Activated CD4-positive, alpha-beta T cell treated with anti-CD3 and anti-CD28 coated beads for 36 hours (primary cell): ENCODE results near the gene PLEKHG4B. TPM values are rescaled to one million over a fixed set of nuclear protein-coding genes. Genes with fewer than 3 reads are reported as not detected.
"Not testable (repeated sequence)": the region's sequence is repeated elsewhere in the genome, so short reads cannot be mapped to it uniquely, and the experiment has no call there.

ENCODE experiments used
- ATAC-seq: fragments of 200-7000 bp; cut with Tn5 transposase; one replicate; pipeline ENCODE4 v1.10.0; 2021; ENCODE audit warnings: mild to moderate bottlenecking, moderate library complexity
- CTCF ChIA-PET: fragments of 350-600 bp; sonication (Branson Sonifier 250); formaldehyde crosslinking; loops from one replicate; lab custom pipeline; 2021; ENCODE audit warnings: antibody characterized with exemption; lab: Charles Lee
- POLR2A ChIA-PET: fragments of 350-600 bp; sonication (Branson Sonifier 250); formaldehyde crosslinking; loops from one replicate; lab custom pipeline; 2021; ENCODE audit warnings: antibody characterized with exemption, inconsistent platforms; lab: Charles Lee
- DNase-seq: peaks from one replicate; pipeline ENCODE4 v3.0.0-alpha.2; 2020
- H3K27ac Mint-ChIP-seq: one replicate; pipeline ENCODE4 v1.8.0; 2021; ENCODE audit warnings: mixed read lengths
- H3K27me3 Mint-ChIP-seq: one replicate; pipeline ENCODE4 v1.8.0; 2021; ENCODE audit warnings: mixed read lengths
- H3K36me3 Mint-ChIP-seq: one replicate; pipeline ENCODE4 v1.8.0; 2021; ENCODE audit warnings: low read depth, mixed read lengths
- H3K4me1 Mint-ChIP-seq: one replicate; pipeline ENCODE4 v1.8.0; 2021; ENCODE audit warnings: mixed read lengths
- H3K4me3 Mint-ChIP-seq: one replicate; pipeline ENCODE4 v1.8.0; 2021; ENCODE audit warnings: mild to moderate bottlenecking, moderate library complexity, mixed read lengths
- H3K9me3 Mint-ChIP-seq: one replicate; pipeline ENCODE4 v1.8.0; 2021; ENCODE audit warnings: low read depth, mixed read lengths
- intact Hi-C, 2 experiments: fragments of 100-400 bp; cut with DNase I in 1 of 2; cut with micrococcal nuclease in 1 of 2; formaldehyde crosslinking; loops; one replicate each; pipeline versions ENCODE4 v1.14.2 to v1.15.1; 2022 to 2024; cut with DNase I, micrococcal nuclease
- total RNA-seq, 2 experiments: library from RNA; stranded (reverse); gene quantifications; one replicate each; pipeline ENCODE4 v1.2.3, GENCODE V29; 2021

PLEKHG4B gene
- total RNA-seq, 2 experiments from 2014 or later, result 0.23 to 0.25 TPM

DNA sequence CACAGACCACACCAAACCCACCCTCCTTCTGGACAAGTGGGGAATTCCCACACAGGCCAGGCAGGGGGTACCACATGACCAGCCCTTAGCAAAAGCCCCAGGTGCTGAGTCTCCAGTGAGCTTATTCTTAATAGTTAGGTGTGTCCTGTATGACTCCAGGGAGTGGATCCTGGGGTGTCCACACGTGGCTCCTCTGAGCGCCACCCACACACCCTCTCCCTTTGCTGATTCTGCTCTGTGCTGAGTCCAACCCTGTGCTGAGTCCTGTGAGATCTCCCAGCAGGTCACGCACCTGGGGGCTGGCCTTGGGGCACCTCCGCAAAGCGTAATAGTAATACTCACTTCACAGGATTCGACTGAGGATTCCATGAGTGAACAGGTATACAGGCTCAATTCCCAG, 112.0 kb downstream of the PLEKHG4B start:
- peaks cover 5% of the 10 kb centered on the region for H3K4me1 Mint-ChIP-seq
- peaks cover 14% of the 10 kb centered on the region for H3K36me3 Mint-ChIP-seq
- ChIA-PET POLR2A (no interaction called here), CTCF (interaction anchor here (0.6 kb wide), 1 partner anchor 35 kb away, joined by 5 read pairs; no protein-coding TSS in a partner anchor)
- ATAC-seq, result no peak
- no peak for DNase-seq
- no peak overlapping the region for H3K27ac Mint-ChIP-seq
- H3K9me3 Mint-ChIP-seq, result no peaks in the 10 kb centered on the region
- no peak overlapping the region for H3K4me3 Mint-ChIP-seq
- intact Hi-C loops, result no loop called here
- H3K27me3 Mint-ChIP-seq, result no peaks in the 10 kb centered on the region

DNA sequence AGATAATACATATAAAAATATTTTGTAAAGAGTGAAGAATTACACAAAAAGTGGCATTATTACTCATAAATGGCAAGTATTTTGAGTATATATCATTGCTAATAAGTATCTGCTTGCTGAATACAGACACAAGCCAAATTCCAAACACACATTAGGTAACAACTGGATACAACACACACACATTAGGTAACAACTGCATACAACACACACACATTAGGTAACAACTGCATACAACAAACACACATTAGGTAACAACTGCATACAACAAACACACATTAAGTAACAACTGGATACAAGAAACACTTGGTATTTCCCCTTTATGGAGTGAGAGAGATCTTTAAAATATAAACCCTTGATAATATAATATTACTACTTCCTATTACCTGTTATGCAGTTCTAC, 112.5 kb downstream of the PLEKHG4B start:
- Mint-ChIP-seq H3K36me3 (peaks cover 14% of the 10 kb centered on the region), H3K27me3 (no peaks in the 10 kb centered on the region), H3K4me1 (peaks cover 6% of the 10 kb centered on the region), H3K4me3 (no peak overlapping the region), H3K9me3 (no peaks in the 10 kb centered on the region), H3K27ac (no peak overlapping the region)
- DNase-seq (no peak), ATAC-seq (no peak)
- intact Hi-C loops, result no loop called here
- CTCF ChIA-PET, result no interaction called here
- POLR2A ChIA-PET, result no interaction called here

DNA sequence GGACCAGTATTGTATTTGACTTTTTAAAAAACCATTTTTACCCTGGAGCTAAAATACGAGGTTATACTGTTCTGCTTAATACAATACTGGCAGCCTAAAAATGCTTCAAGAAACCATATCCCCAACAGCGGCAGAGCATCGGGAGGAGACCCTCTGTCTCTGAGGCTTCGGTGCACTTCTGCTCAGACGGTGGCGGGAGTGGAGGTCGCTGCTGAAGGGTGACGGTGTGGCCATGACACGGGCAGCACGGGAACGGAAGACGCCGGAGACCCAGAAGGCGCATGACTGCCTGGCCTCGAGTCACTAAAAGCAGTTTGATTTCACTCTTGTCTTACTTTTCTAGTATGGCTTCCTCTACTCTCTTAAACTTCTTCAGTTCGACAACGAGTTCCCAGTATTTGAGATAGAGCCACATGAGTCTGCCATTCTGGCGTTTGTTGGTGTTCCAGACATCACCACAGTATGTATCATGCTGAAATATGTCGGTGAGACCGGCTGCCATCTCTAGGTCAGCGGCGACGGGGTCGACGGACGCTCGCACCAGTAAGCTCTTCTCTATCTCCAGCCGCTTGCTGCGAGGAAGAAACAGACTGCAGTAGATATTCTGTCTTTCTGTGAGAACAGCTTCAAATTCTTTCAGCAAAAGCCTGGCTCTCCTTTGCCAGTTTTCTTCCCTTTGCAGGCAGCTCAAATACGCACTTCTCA, 113.2 kb downstream of the PLEKHG4B start:
- POLR2A ChIA-PET, result no interaction called here
- ATAC-seq, result no peak
- H3K27ac Mint-ChIP-seq, result no peak overlapping the region
- peaks cover 13% of the 10 kb centered on the region for H3K4me1 Mint-ChIP-seq
- no peaks in the 10 kb centered on the region for H3K9me3 Mint-ChIP-seq
- peaks cover 14% of the 10 kb centered on the region for H3K36me3 Mint-ChIP-seq
- H3K27me3 Mint-ChIP-seq, result no peaks in the 10 kb centered on the region
- H3K4me3 Mint-ChIP-seq, result no peak overlapping the region
- intact Hi-C loops, result no loop called here
- CTCF ChIA-PET, result interaction anchor here (0.6 to 1.4 kb wide), 2 partner anchors 16 to 206 kb away, joined by 3 to 6 read pairs; no protein-coding TSS in a partner anchor
- no peak for DNase-seq

DNA sequence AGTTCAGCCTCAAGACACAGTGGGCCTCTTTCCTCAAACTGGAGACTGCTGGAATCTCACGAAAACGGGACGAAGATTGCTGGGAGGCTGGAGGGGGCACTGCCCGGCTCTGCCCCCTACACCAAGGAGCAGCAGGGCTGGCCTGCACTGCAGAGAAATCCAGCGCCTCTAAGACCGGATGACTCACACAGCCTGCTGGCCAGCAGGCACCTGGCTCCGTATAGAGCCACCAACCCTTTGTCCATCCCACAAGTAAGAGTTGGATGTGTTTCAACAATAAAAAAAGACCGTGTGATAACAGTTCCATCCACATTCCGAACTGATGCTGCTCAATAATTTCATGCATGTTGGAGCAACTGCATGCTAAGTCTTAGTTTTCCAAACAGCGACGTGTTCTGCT, 114.4 kb downstream of the PLEKHG4B start:
- Mint-ChIP-seq H3K9me3 (no peaks in the 10 kb centered on the region), H3K27ac (no peak overlapping the region), H3K36me3 (peaks cover 14% of the 10 kb centered on the region), H3K4me1 (peaks cover 17% of the 10 kb centered on the region), H3K4me3 (no peak overlapping the region), H3K27me3 (no peaks in the 10 kb centered on the region)
- intact Hi-C loops, result no loop called here
- ChIA-PET CTCF (interaction anchor here (1.3 to 1.4 kb wide), 2 partner anchors 17 to 18 kb away, joined by 6 read pairs; no protein-coding TSS in a partner anchor), POLR2A (no interaction called here)
- DNase-seq, result no peak
- ATAC-seq, result no peak

DNA sequence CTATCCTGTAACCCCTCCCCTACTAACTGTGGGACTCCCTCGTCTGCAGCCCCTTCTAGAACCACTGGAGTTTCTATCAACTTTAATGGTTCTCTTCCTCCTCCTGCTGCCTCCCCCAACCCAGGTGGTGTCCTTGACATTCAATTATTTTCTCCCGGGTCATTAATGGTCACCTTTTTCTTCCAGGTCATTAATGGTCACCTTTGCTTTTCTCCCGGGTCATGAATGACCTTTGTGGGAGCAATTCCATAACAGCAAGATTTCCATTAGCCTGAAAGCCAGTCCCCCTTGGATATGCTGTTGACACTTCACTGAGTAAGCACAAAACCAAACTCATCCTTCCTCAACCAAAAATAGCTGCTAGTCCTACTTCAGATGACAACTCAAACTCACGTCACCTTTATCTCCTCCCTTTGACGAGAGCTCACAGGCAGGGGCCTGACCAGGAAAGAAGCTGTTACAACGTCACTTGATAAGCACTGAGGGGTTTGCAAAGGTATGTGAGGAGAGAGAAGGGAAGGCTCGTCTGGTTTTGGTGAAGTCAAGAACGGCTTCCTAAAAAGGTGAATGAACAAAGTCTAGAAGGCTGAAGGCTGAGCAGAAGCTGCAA, 115.1 kb downstream of the PLEKHG4B start:
- no peak overlapping the region for H3K27ac Mint-ChIP-seq
- intact Hi-C loops, result no loop called here
- peaks cover 17% of the 10 kb centered on the region for H3K4me1 Mint-ChIP-seq
- H3K36me3 Mint-ChIP-seq, result peaks cover 14% of the 10 kb centered on the region
- POLR2A ChIA-PET, result no interaction called here
- DNase-seq (no peak), ATAC-seq (no peak)
- no peaks in the 10 kb centered on the region for H3K27me3 Mint-ChIP-seq
- H3K9me3 Mint-ChIP-seq, result no peaks in the 10 kb centered on the region
- CTCF ChIA-PET, result interaction anchor here (1.3 kb wide), 1 partner anchor 18 kb away, joined by 6 read pairs; no protein-coding TSS in a partner anchor
- H3K4me3 Mint-ChIP-seq, result no peak overlapping the region

- DNase-seq (no peak), ATAC-seq (no peak)
- no peak overlapping the region for H3K27ac Mint-ChIP-seq
- intact Hi-C loops, result no loop called here
- no peak overlapping the region for H3K4me3 Mint-ChIP-seq
- peaks cover 17% of the 10 kb centered on the region for H3K4me1 Mint-ChIP-seq
- ChIA-PET POLR2A (no interaction called here), CTCF (interaction anchor here (1.3 kb wide), 1 partner anchor 19 kb away, joined by 6 read pairs; no protein-coding TSS in a partner anchor)
- peaks cover 13% of the 10 kb centered on the region for H3K36me3 Mint-ChIP-seq
- no peaks in the 10 kb centered on the region for H3K27me3 Mint-ChIP-seq
- no peaks in the 10 kb centered on the region for H3K9me3 Mint-ChIP-seq
Measured at GRCh38 chr5:207599-207998, 115.6 kb downstream of the PLEKHG4B start.

- Mint-ChIP-seq H3K27ac (no peak overlapping the region), H3K36me3 (peaks cover 12% of the 10 kb centered on the region), H3K27me3 (no peaks in the 10 kb centered on the region), H3K9me3 (no peaks in the 10 kb centered on the region), H3K4me1 (peaks cover 20% of the 10 kb centered on the region), H3K4me3 (no peak overlapping the region)
- no peak for DNase-seq
- ATAC-seq, result no peak
- intact Hi-C loops, result no loop called here
- POLR2A ChIA-PET, result no interaction called here
- CTCF ChIA-PET, result no interaction called here
Measured at GRCh38 chr5:208449-209114, 116.6 kb downstream of the PLEKHG4B start.

- CTCF ChIA-PET, result no interaction called here
- ATAC-seq, result no peak
Measured at GRCh38 chr5:213803-214395, 121.9 kb downstream of the PLEKHG4B start.

DNA sequence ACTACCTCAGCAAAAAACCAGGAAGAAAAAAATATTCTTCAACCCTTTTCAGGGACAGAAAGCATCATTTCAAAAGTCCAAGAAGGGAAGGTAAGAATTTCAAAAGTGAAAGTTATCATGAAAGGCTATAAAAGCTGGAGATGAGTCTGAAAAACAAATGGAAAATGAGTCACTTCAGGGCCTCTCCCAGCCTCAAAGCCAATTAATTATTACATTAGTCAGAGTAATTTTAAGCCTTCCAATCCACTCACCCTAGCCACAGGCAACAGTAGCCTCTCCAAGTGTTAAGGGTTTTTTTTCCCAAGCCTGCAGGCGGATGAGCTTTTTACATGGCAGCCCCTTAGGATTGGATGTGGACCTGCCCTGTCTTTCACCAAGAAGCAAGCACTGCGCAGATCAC, 123.3 kb downstream of the PLEKHG4B start:
- ATAC-seq, result peak; percentile 35
- DNase-seq, POLR2A ChIA-PET, CTCF ChIA-PET, H3K9me3 Mint-ChIP-seq, H3K27me3 Mint-ChIP-seq: not testable (repeated sequence)
- intact Hi-C loops, result loop anchor here in 1 of 2 experiments (5.0 to 10.0 kb wide), 5 partner anchors 160 to 1587 kb away; partner anchors contain the start of genes BRD9, LPCAT1, NDUFS6 and TRIP13
- Mint-ChIP-seq H3K36me3 (peaks cover 21% of the 10 kb centered on the region), H3K4me3 (peak overlapping the region; percentile 48), H3K27ac (peak overlapping the region; percentile 90), H3K4me1 (peaks cover 39% of the 10 kb centered on the region)

More at GRCh38 chr5:213803-214395, 121.9 kb downstream of the PLEKHG4B start:
- POLR2A ChIA-PET, result no interaction called here
- Mint-ChIP-seq H3K9me3 (no peaks in the 10 kb centered on the region), H3K4me1 (peaks cover 45% of the 10 kb centered on the region), H3K4me3 (peak overlapping the region; percentile 48), H3K27ac (peak overlapping the region; percentile 90), H3K36me3 (peaks cover 21% of the 10 kb centered on the region), H3K27me3 (no peaks in the 10 kb centered on the region)
- intact Hi-C loops, result loop anchor here in 1 of 2 experiments (10.0 kb wide), 1 partner anchor 161 kb away; no protein-coding TSS in a partner anchor
- DNase-seq, result no peak

DNA sequence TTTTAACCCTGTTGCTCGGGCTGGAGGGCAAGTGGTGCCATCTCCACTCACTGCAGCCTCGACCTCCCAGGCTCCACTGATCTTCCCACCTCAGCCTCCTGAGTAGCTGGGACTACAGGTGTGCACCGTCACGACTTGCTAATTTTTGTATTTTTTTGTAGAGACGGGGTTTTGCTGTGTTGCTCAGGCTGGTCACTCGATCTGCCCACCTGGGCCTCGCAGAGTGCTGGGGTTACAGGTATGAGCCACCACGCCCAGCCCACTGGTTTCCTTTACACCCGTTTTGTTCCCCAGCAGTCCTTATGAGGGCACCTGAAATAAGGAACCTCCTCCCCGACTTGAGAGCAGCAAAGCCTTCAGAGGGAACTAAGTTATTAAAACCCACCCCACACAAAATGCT, 124.1 kb downstream of the PLEKHG4B start:
- intact Hi-C loops, result loop anchor here (2.0 to 10.0 kb wide), 6 partner anchors 27 to 1586 kb away; partner anchors contain the start of genes BRD9 (in 1 of the 2), LPCAT1 (in 1 of the 2), NDUFS6 (in 1 of the 2) and TRIP13 (in 1 of the 2)
- H3K4me3 Mint-ChIP-seq, result peak overlapping the region; percentile 48
- POLR2A ChIA-PET, DNase-seq, H3K27me3 Mint-ChIP-seq, ATAC-seq, CTCF ChIA-PET, H3K9me3 Mint-ChIP-seq: not testable (repeated sequence)
- H3K27ac Mint-ChIP-seq, result peak overlapping the region; percentile 37
- H3K4me1 Mint-ChIP-seq, result peaks cover 42% of the 10 kb centered on the region
- H3K36me3 Mint-ChIP-seq, result peaks cover 24% of the 10 kb centered on the region
